H54 (cell line): ENCODE results near the gene GRK1.

Experiments
- DNase-seq: peaks from one replicate; pipeline ENCODE4 v3.0.0; 2011; ENCODE audit warnings: low spot score, mixed read lengths; ENCODE audit not compliant: insufficient read length
- FAIRE-seq: peaks from 3 replicates; lab custom pipeline; 2011; peaks lifted over from hg19 to GRCh38; lab: Jason Lieb, UNC
- POLR2A ChIP-seq: IDR thresholded peaks from 2 replicates; pipeline ENCODE4 v1.6.1; 2011; ENCODE audit warnings: low read depth, mild to moderate bottlenecking, low read length

Gene GRK1

GRCh38 chr13:113761136-113761535 is 94.1 kb downstream of the GRK1 start:
- DNase-seq (no peak), FAIRE-seq (no peak)
- TF ChIP-seq POLR2A: no peak

- DNase-seq (no peak), FAIRE-seq (no peak)
- TF ChIP-seq POLR2A: no peak
Measured at GRCh38 chr13:113762075-113762474, 95.1 kb downstream of the GRK1 start.

GRCh38 chr13:113762538-113762937 is 95.5 kb downstream of the GRK1 start:
- FAIRE-seq (no peak), DNase-seq (no peak)
- no peak for TF ChIP-seq POLR2A

GRCh38 chr13:113763254-113763653 is 96.2 kb downstream of the GRK1 start:
- DNase-seq (no peak), FAIRE-seq (no peak)
- no peak for TF ChIP-seq POLR2A

- DNase-seq: no peak
- FAIRE-seq: no peak
- no peak for TF ChIP-seq POLR2A
Measured at GRCh38 chr13:113763961-113764792, 97.2 kb downstream of the GRK1 start.

- DNase-seq (no peak), FAIRE-seq (no peak)
- TF ChIP-seq POLR2A: no peak
Measured at GRCh38 chr13:113764793-113765563, 98.0 kb downstream of the GRK1 start.

- DNase-seq: no peak
- no peak for FAIRE-seq
- TF ChIP-seq POLR2A: no peak
Measured at GRCh38 chr13:113765564-113765910, 98.5 kb downstream of the GRK1 start.

- DNase-seq (no peak), FAIRE-seq (no peak)
- no peak for TF ChIP-seq POLR2A
Measured at GRCh38 chr13:113766035-113766800, 99.2 kb downstream of the GRK1 start.

- TF ChIP-seq POLR2A: no peak
- FAIRE-seq (no peak), DNase-seq (no peak)
Measured at GRCh38 chr13:113767366-113767765, 100.3 kb downstream of the GRK1 start.

GRCh38 chr13:113768018-113768905 is 101.2 kb downstream of the GRK1 start:
- DNase-seq: no peak
- FAIRE-seq: no peak
- no peak for TF ChIP-seq POLR2A

GRCh38 chr13:113769106-113769505 is 102.1 kb downstream of the GRK1 start:
- DNase-seq (no peak), FAIRE-seq (no peak)
- TF ChIP-seq POLR2A: no peak

- no peak for FAIRE-seq
- TF ChIP-seq POLR2A: no peak
- no peak for DNase-seq
Measured at GRCh38 chr13:113769881-113770280, 102.9 kb downstream of the GRK1 start.

- DNase-seq: no peak
- no peak for TF ChIP-seq POLR2A
- no peak for FAIRE-seq
Measured at GRCh38 chr13:113770441-113770840, 103.4 kb downstream of the GRK1 start.
